Heart left ventricle (tissue), 16 donors: Measurements from ENCODE around the gene RPS27. TPM values are rescaled to one million over a fixed set of nuclear protein-coding genes. Genes with fewer than 3 reads are reported as not detected.
A peak's percentile ranks its signal among the peaks of the same experiment; 100 is the strongest.

ENCODE experiments used
- ATAC-seq, 4 donors: fragments of 200-7000 bp; cut with Tn5 transposase; one replicate each; pipeline ENCODE4 v1.9.1; 2020 to 2022; ENCODE audit warnings: moderate library complexity in 4 of 4, mild to moderate bottlenecking in 3 of 4, moderate number of reproducible peaks in 1 of 4
- DNase-seq, 5 donors: peaks; one replicate each; pipeline ENCODE4 v3.0.0-alpha.2; 2020
- H3K27ac ChIP-seq, 12 donors: fragments of 200-600 bp; sonication (generic) in 4 of 12; one replicate each; pipeline versions ENCODE4 v1.5.0 to v1.8.0; 2016 to 2022; ENCODE audit warnings: mild to moderate bottlenecking in 2 of 12
- H3K27me3 ChIP-seq, 9 donors: fragments of 200-600 bp; sonication (generic) in 2 of 9; one replicate each; pipeline versions ENCODE4 v1.5.1 to v1.8.0; 2016 to 2022; ENCODE audit warnings: mild to moderate bottlenecking in 3 of 9
- H3K36me3 ChIP-seq, 9 donors: fragments of 200-600 bp; sonication (generic) in 2 of 9; one replicate each; pipeline versions ENCODE4 v1.5.0 to v1.8.0; 2018 to 2022; ENCODE audit warnings: mild to moderate bottlenecking in 2 of 9
- H3K4me1 ChIP-seq, 12 donors: fragments of 200-600 bp; sonication (generic) in 4 of 12; one replicate each; pipeline versions ENCODE4 v1.5.0 to v1.8.0; 2016 to 2022; ENCODE audit warnings: mild to moderate bottlenecking in 3 of 12
- H3K4me3 ChIP-seq, 12 donors: fragments of 200-600 bp; sonication (generic) in 4 of 12; one replicate each; pipeline versions ENCODE4 v1.5.0 to v1.8.0; 2017 to 2022; ENCODE audit warnings: mild to moderate bottlenecking in 9 of 12, moderate library complexity in 4 of 12
- H3K9me3 ChIP-seq, 12 donors: fragments of 200-600 bp; sonication (generic) in 4 of 12; one replicate each; pipeline versions ENCODE4 v1.5.0 to v1.8.0; 2016 to 2022; ENCODE audit warnings: mild to moderate bottlenecking in 1 of 12
- CTCF ChIP-seq, 12 donors: fragments of 200-600 bp; sonication (generic) in 4 of 12; IDR thresholded peaks; one replicate each; pipeline versions ENCODE4 v1.5.0 to v1.8.0; 2018 to 2022; ENCODE audit warnings: antibody characterized with exemption in 12 of 12, mild to moderate bottlenecking in 5 of 12
- POLR2A ChIP-seq, 2 donors: fragments of 450-650 bp; IDR thresholded peaks; one replicate each; pipeline ENCODE4 v1.6.1; 2017; ENCODE audit warnings: antibody characterized with exemption in 2 of 2, mild to moderate bottlenecking in 2 of 2, moderate library complexity in 2 of 2
- WGBS, 4 donors: extraction: QIAGEN DNeasy Blood & Tissue Kit in 2 of 4; methylation state at CpG; one replicate each; pipeline versions ENCODE4 v1.1.5 to v1.1.7; 2013 to 2018; 5-methylcytosine and 5-hydroxymethylcytosine counted together
- intact Hi-C, 10 donors: fragments of 100-400 bp; cut with DNase I; formaldehyde crosslinking; loops; one replicate each; pipeline versions ENCODE4 v1.11.1 to v1.14.2; 2022
- polyA plus RNA-seq, 2 donors: library from polyadenylated mRNA; stranded (reverse); fragments of 200-250 nt; gene quantifications; one replicate each; pipeline ENCODE4 v1.2.3, GENCODE V29; 2013
- total RNA-seq, 9 donors: library from RNA; depleted of rRNA in 2 of 9; stranded (reverse); fragments of >200 nt in 2 of 9; fragmentation: NEBNext Ultra II Directional in 3 of 9; extraction: Animal tissue kit (Norgen Biotek cat#: 25700) in 3 of 9; gene quantifications; one replicate each; pipeline versions ENCODE4 v1.1.0 to v1.2.4, GENCODE V29; 2016 to 2023
- donor health status: ischemic (EF 13 %, LVEDD 7.1; RV severe dilation, severe dysfunction).
- donor health status: healthy with polysubstance abuse.
- donor health status: DM: no; HTN: yes; CAD: no.
- donor health status: DM: no; HTN: no; CAD: no.
- donor health status: ischemic (EF 25% LVEDD 6.9; RV normal size, moderate dysfunction).
- donor health status: ischemic (EF 25% LVEDD 5.7; RV mildly dilated, moderate dysfunction).
- donor health status: healthy.
- donor health status: DM: yes; HTN: yes; CAD: no.
- donor health status: ischemic (EF 35%, LVEDD 5.7; RV mildly dilated, moderate dysfunction).
- donor health status: nonischemic (EF 11% LVEDD 7.7; RV severe dilation, severe dysfunction).
- donor health status: DM: yes; HTN: yes; CAD: no.
- donor health status: PGD.
- donor health status: ischemic (EF 29% LVEDD 5.4; RV normal size, mild dysfunction).
- donor health status: nonischemic (EF 23%, LVEDD 6.1; RV moderate dilation, normal function).

RPS27 gene
- total and polyA plus RNA-seq, 11 donors = 537 to 7,204 (median 882) TPM

GRCh38 chr1:153985341-153985912 is 5.1 kb upstream of the RPS27 start:
- peaks cover 0 to 41% (median 23%) of the 10 kb centered on the region in 12 donors for H3K4me1 ChIP-seq
- H3K27me3 ChIP-seq = no peaks in the 10 kb centered on the region
- no peaks in the 10 kb centered on the region for H3K9me3 ChIP-seq
- TF ChIP-seq CTCF (IDR thresholded peaks at IDR 0.05) (no peak), POLR2A (IDR thresholded peaks at IDR 0.05) (no peak)
- peaks cover 0 to 27% (median 12%) of the 10 kb centered on the region in 9 donors for H3K36me3 ChIP-seq
- peak overlapping the region; percentile 52 to 78 (median 62) for H3K4me3 ChIP-seq
- H3K27ac ChIP-seq = peak overlapping the region; percentile 71 to 94 (median 85)
- intact Hi-C loops = loop anchor here in 9 of 10 donors (5.0 to 10.0 kb wide), 9 partner anchors 38 to 473 kb away; partner anchors contain the start of genes NPR1 (in 5 of the 9), ILF2 (in 3 of the 9), DENND4B (in 1 of the 9) and S100A6 (in 1 of the 9)
- peak in 1 of 5 donors; percentile 66 for DNase-seq
- 13 to 28% (median 22%) methylated on average over 7 of the region's 7 CpGs for WGBS, 4 donors
- peak in 3 of 4 donors; percentile 2 to 40 (median 5) for ATAC-seq

- peak in 1 of 2 donors; percentile 44 for TF ChIP-seq POLR2A (IDR thresholded peaks at IDR 0.05)
- TF ChIP-seq CTCF (IDR thresholded peaks at IDR 0.05) = no peak
- intact Hi-C loops = loop anchor here (1.0 to 10.0 kb wide), 14 partner anchors 39 to 474 kb away; partner anchors contain the start of genes NPR1 (in 6 of the 10), ILF2 (in 3 of the 10), DENND4B (in 1 of the 10) and S100A6 (in 1 of the 10)
- H3K27ac ChIP-seq = peak within 1 kb of the TSS; percentile 71 to 94 (median 85)
These were observed 4.4 kb upstream of the RPS27 start, which contains the start of gene RAB13 for GRCh38 chr1:153985941-153986761. Gene RAB13, minus strand, starts transcription at chr1:153986339. Its CDS starts 103 bp downstream, at chr1:153986236.

GRCh38 chr1:153987621-153988020 is 2.9 kb upstream of the RPS27 start:
- H3K36me3 ChIP-seq = peaks cover 0 to 23% (median 14%) of the 10 kb centered on the region in 9 donors
- no peak for DNase-seq
- no peak overlapping the region for H3K4me3 ChIP-seq
- H3K27ac ChIP-seq = peak overlapping the region in 1 of 12 donors; percentile 93
- H3K9me3 ChIP-seq = no peaks in the 10 kb centered on the region
- peaks cover 8 to 54% (median 35%) of the 10 kb centered on the region in 12 donors for H3K4me1 ChIP-seq
- 88 to 92% (median 90%) methylated on average over 8 of the region's 8 CpGs for WGBS, 4 donors
- intact Hi-C loops = loop anchor here (2.0 to 10.0 kb wide), 12 partner anchors 40 to 475 kb away; partner anchors contain the start of genes NPR1 (in 6 of the 10), ILF2 (in 3 of the 10), DENND4B (in 1 of the 10) and S100A6 (in 1 of the 10)
- no peak for ATAC-seq
- H3K27me3 ChIP-seq = no peaks in the 10 kb centered on the region
- TF ChIP-seq CTCF (IDR thresholded peaks at IDR 0.05) (no peak), POLR2A (IDR thresholded peaks at IDR 0.05) (no peak)

More at GRCh38 chr1:153985941-153986761, 4.4 kb upstream of the RPS27 start, which contains the start of gene RAB13:
- H3K4me1 ChIP-seq = peaks cover 0 to 40% (median 22%) of the 10 kb centered on the region in 12 donors
- H3K9me3 ChIP-seq = no peaks in the 10 kb centered on the region
- ATAC-seq = peak; percentile 77 to 89 (median 88)
- 0 to 3% (median 1%) methylated on average over 28 to 31 of the region's 32 CpGs for WGBS, 4 donors
- H3K4me3 ChIP-seq = peak within 1 kb of the TSS; percentile 52 to 78 (median 62)
- DNase-seq = peak; percentile 85 to 92 (median 89)
- H3K27me3 ChIP-seq = no peaks in the 10 kb centered on the region
- peaks cover 0 to 23% (median 9%) of the 10 kb centered on the region in 9 donors for H3K36me3 ChIP-seq
